Naive thymus-derived CD8-positive, alpha-beta T cell (primary cell): Measurements from ENCODE around the gene GNA12. TPM values are rescaled to one million over a fixed set of nuclear protein-coding genes. Genes with fewer than 3 reads are reported as not detected.
A peak's percentile ranks its signal among the peaks of the same experiment; 100 is the strongest.
"Not testable (repeated sequence)": the region's sequence is repeated elsewhere in the genome, so short reads cannot be mapped to it uniquely, and the experiment has no call there.

Source experiments
- ATAC-seq, 2 donors: fragments of 150-1000 bp; cut with Tn5 transposase in 1 of 2; sonication (Bioruptor Pico), chemical (Tn5 transposase) in 1 of 2; 1 replicate in 1 of 2; 2 replicates in 1 of 2; pipeline ENCODE4 v1.10.0; 2021; ENCODE audit warnings: mild to moderate bottlenecking in 2 of 2, moderate library complexity in 2 of 2
- POLR2A ChIA-PET: fragments of 350-600 bp; sonication (Branson Sonifier 250); formaldehyde crosslinking; loops from one replicate; lab custom pipeline; 2021; ENCODE audit warnings: antibody characterized with exemption; lab: Charles Lee
- DNase-seq, 10 donors: peaks; one replicate each; pipeline versions ENCODE4 v3.0.0 to v3.0.0-alpha.2; 2020 to 2022
- H3K27ac Mint-ChIP-seq, 10 donors: one replicate each; pipeline ENCODE4 v1.8.0; 2020 to 2022; ENCODE audit warnings: mild to moderate bottlenecking in 10 of 10, mixed read lengths in 10 of 10, moderate library complexity in 4 of 10, inconsistent platforms in 1 of 10
- H3K27me3 Mint-ChIP-seq, 5 donors: one replicate each; pipeline ENCODE4 v1.8.0; 2021 to 2022; ENCODE audit warnings: mixed read lengths in 5 of 5
- H3K36me3 Mint-ChIP-seq, 3 donors: one replicate each; pipeline ENCODE4 v1.8.0; 2020 to 2022; ENCODE audit warnings: mixed read lengths in 3 of 3, mild to moderate bottlenecking in 2 of 3, inconsistent platforms in 1 of 3
- H3K4me1 Mint-ChIP-seq, 4 donors: one replicate each; pipeline ENCODE4 v1.8.0; 2021 to 2022; ENCODE audit warnings: mixed read lengths in 4 of 4
- H3K4me3 Mint-ChIP-seq, 10 donors: one replicate each; pipeline ENCODE4 v1.8.0; 2020 to 2022; ENCODE audit warnings: mild to moderate bottlenecking in 10 of 10, mixed read lengths in 10 of 10, moderate library complexity in 6 of 10, inconsistent platforms in 1 of 10
- H3K9me3 Mint-ChIP-seq, 9 donors: one replicate each; pipeline ENCODE4 v1.8.0; 2020 to 2022; ENCODE audit warnings: mixed read lengths in 9 of 9, mild to moderate bottlenecking in 3 of 9, inconsistent platforms in 1 of 9, moderate library complexity in 1 of 9
- polyA plus RNA-seq, 3 donors: library from polyadenylated mRNA; unstranded; fragments of 300-500 nt; fragmentation: Illumina TruSeq; gene quantifications; one replicate each; pipeline ENCODE4 v1.2.3, GENCODE V29; 2021
- total RNA-seq, 8 experiments: library from RNA in 2 of 8; stranded (reverse) in 2 of 8; gene quantifications; one replicate each; pipeline ENCODE4 v1.2.3 and lab custom pipeline; 2021 to 2026

GNA12 gene
- total and polyA plus RNA-seq, 5 experiments from 2014 or later: 4.6 to 21.4 (median 13.7) TPM

- Mint-ChIP-seq H3K9me3 (no peaks in the 10 kb centered on the region), H3K27me3 (no peaks in the 10 kb centered on the region), H3K4me3 (peak overlapping the region in 1 of 10 donors; percentile 43), H3K27ac (peak overlapping the region in 4 of 10 donors; percentile 20 to 73 (median 50)), H3K4me1 (peaks cover 18 to 45% (median 32%) of the 10 kb centered on the region in 4 donors), H3K36me3 (peaks cover 0 to 11% (median 7%) of the 10 kb centered on the region in 3 donors)
- DNase-seq: no peak
- no peak for ATAC-seq
- POLR2A ChIA-PET: no interaction called here
Observed at GRCh38 chr7:2737771-2738540, 106.2 kb downstream of the GNA12 start.

- POLR2A ChIA-PET, ATAC-seq, H3K4me3 Mint-ChIP-seq, DNase-seq, H3K9me3 Mint-ChIP-seq, H3K27me3 Mint-ChIP-seq: not testable (repeated sequence)
- Mint-ChIP-seq H3K36me3 (peaks cover 0 to 12% (median 7%) of the 10 kb centered on the region in 3 donors), H3K27ac (peak overlapping the region in 4 of 10 donors; percentile 37 to 76 (median 55)), H3K4me1 (peaks cover 18 to 47% (median 34%) of the 10 kb centered on the region in 4 donors)
Observed at GRCh38 chr7:2737005-2737743, 106.9 kb downstream of the GNA12 start.

- H3K4me3 Mint-ChIP-seq: peak overlapping the region in 1 of 10 donors; percentile 29
- POLR2A ChIA-PET: no interaction called here
- peaks cover 18 to 50% (median 34%) of the 10 kb centered on the region in 4 donors for H3K4me1 Mint-ChIP-seq
- H3K27ac Mint-ChIP-seq: peak overlapping the region in 3 of 10 donors; percentile 37 to 76 (median 62)
- no peaks in the 10 kb centered on the region for H3K27me3 Mint-ChIP-seq
- ATAC-seq (no peak), DNase-seq (no peak)
- H3K36me3 Mint-ChIP-seq: peaks cover 0 to 18% (median 11%) of the 10 kb centered on the region in 3 donors
- H3K9me3 Mint-ChIP-seq: no peaks in the 10 kb centered on the region
Observed at GRCh38 chr7:2736411-2736914, 107.6 kb downstream of the GNA12 start.

- ATAC-seq: no peak
- peak overlapping the region in 2 of 10 donors; percentile 20 to 33 for H3K27ac Mint-ChIP-seq
- H3K27me3 Mint-ChIP-seq: no peaks in the 10 kb centered on the region
- POLR2A ChIA-PET: no interaction called here
- DNase-seq: no peak
- peaks cover 18 to 50% (median 34%) of the 10 kb centered on the region in 4 donors for H3K4me1 Mint-ChIP-seq
- no peaks in the 10 kb centered on the region for H3K9me3 Mint-ChIP-seq
- H3K4me3 Mint-ChIP-seq: peak overlapping the region in 2 of 10 donors; percentile 22 to 77
- peaks cover 0 to 25% (median 13%) of the 10 kb centered on the region in 3 donors for H3K36me3 Mint-ChIP-seq
Observed at GRCh38 chr7:2735744-2736143, 108.4 kb downstream of the GNA12 start.

- no peak for DNase-seq
- no peaks in the 10 kb centered on the region for H3K27me3 Mint-ChIP-seq
Observed at GRCh38 chr7:2734751-2735571, 109.1 kb downstream of the GNA12 start.

GRCh38 chr7:2734084-2734686 is 109.9 kb downstream of the GNA12 start:
- Mint-ChIP-seq H3K9me3 (no peaks in the 10 kb centered on the region), H3K27me3 (no peaks in the 10 kb centered on the region), H3K36me3 (peaks cover 0 to 29% (median 17%) of the 10 kb centered on the region in 3 donors), H3K27ac (peak overlapping the region in 8 of 10 donors; percentile 17 to 80 (median 40)), H3K4me1 (peaks cover 20 to 49% (median 34%) of the 10 kb centered on the region in 4 donors), H3K4me3 (peak overlapping the region; percentile 9 to 82 (median 68))
- ATAC-seq (peak in 1 of 2 donors; percentile 20), DNase-seq (no peak)
- POLR2A ChIA-PET: no interaction called here

More at GRCh38 chr7:2734751-2735571, 109.1 kb downstream of the GNA12 start:
- H3K27ac Mint-ChIP-seq: peak overlapping the region in 4 of 10 donors; percentile 67 to 79 (median 67)
- peaks cover 20 to 50% (median 34%) of the 10 kb centered on the region in 4 donors for H3K4me1 Mint-ChIP-seq
- peaks cover 0 to 24% (median 13%) of the 10 kb centered on the region in 3 donors for H3K36me3 Mint-ChIP-seq
- POLR2A ChIA-PET: no interaction called here
- no peaks in the 10 kb centered on the region for H3K9me3 Mint-ChIP-seq
- peak; percentile 65 to 68 for ATAC-seq
- H3K4me3 Mint-ChIP-seq: peak overlapping the region; percentile 13 to 80 (median 64)

GRCh38 chr7:2732959-2733584 is 111.0 kb downstream of the GNA12 start:
- DNase-seq (no peak), ATAC-seq (no peak)
- H3K4me3 Mint-ChIP-seq: no peak overlapping the region
- peak overlapping the region in 1 of 10 donors; percentile 43 for H3K27ac Mint-ChIP-seq
- H3K9me3 Mint-ChIP-seq: no peaks in the 10 kb centered on the region
- H3K4me1 Mint-ChIP-seq: peaks cover 20 to 46% (median 33%) of the 10 kb centered on the region in 4 donors
- peaks cover 0 to 29% (median 27%) of the 10 kb centered on the region in 3 donors for H3K36me3 Mint-ChIP-seq
- H3K27me3 Mint-ChIP-seq: no peaks in the 10 kb centered on the region
- POLR2A ChIA-PET: no interaction called here

GRCh38 chr7:2732388-2732787 is 111.7 kb downstream of the GNA12 start:
- POLR2A ChIA-PET: no interaction called here
- H3K4me3 Mint-ChIP-seq: no peak overlapping the region
- no peak for ATAC-seq
- no peak overlapping the region for H3K27ac Mint-ChIP-seq
- no peaks in the 10 kb centered on the region for H3K9me3 Mint-ChIP-seq
- DNase-seq: no peak
- peaks cover 0 to 31% (median 27%) of the 10 kb centered on the region in 3 donors for H3K36me3 Mint-ChIP-seq
- H3K27me3 Mint-ChIP-seq: no peaks in the 10 kb centered on the region
- peaks cover 20 to 43% (median 33%) of the 10 kb centered on the region in 4 donors for H3K4me1 Mint-ChIP-seq

- peaks cover 17 to 35% (median 26%) of the 10 kb centered on the region in 4 donors for H3K4me1 Mint-ChIP-seq
- DNase-seq (peak in 1 of 10 donors; percentile 14), ATAC-seq (no peak)
- POLR2A ChIA-PET: no interaction called here
- H3K4me3 Mint-ChIP-seq: no peak overlapping the region
- no peaks in the 10 kb centered on the region for H3K9me3 Mint-ChIP-seq
- H3K27me3 Mint-ChIP-seq: no peaks in the 10 kb centered on the region
- peaks cover 0 to 40% (median 31%) of the 10 kb centered on the region in 3 donors for H3K36me3 Mint-ChIP-seq
- H3K27ac Mint-ChIP-seq: no peak overlapping the region
Observed at GRCh38 chr7:2730846-2731770, 113.0 kb downstream of the GNA12 start.

- POLR2A ChIA-PET: no interaction called here
- no peak overlapping the region for H3K4me3 Mint-ChIP-seq
- H3K9me3 Mint-ChIP-seq: no peaks in the 10 kb centered on the region
- no peaks in the 10 kb centered on the region for H3K27me3 Mint-ChIP-seq
- no peak overlapping the region for H3K27ac Mint-ChIP-seq
- peaks cover 0 to 40% (median 31%) of the 10 kb centered on the region in 3 donors for H3K36me3 Mint-ChIP-seq
- peaks cover 12 to 27% (median 17%) of the 10 kb centered on the region in 4 donors for H3K4me1 Mint-ChIP-seq
- DNase-seq (peak in 1 of 10 donors; percentile 13), ATAC-seq (no peak)
Observed at GRCh38 chr7:2729893-2730716, 114.0 kb downstream of the GNA12 start.
